ENCODE measurements around the gene ANAPC10.

DNA sequence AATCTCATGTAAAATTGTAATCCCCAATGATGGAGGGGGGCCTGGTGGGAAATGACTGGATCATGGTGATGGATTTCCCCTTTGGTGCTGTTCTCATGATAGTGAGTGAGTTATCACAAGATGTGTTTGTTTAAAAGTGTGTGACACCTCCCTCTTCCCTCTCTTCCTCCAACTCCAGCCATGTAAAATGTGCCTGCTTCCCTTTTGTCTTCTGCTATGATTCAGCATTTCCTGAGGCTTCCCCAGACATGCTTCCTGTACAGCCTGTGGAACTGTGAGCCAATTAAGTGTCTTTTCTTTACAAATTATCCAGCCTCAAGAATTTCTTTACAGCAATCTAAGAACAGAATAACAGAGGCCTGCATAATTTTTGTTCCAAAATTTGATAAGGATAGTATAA is 85.2 kb downstream of the ANAPC10 start:
- TF ChIP-seq, protein P1, sequence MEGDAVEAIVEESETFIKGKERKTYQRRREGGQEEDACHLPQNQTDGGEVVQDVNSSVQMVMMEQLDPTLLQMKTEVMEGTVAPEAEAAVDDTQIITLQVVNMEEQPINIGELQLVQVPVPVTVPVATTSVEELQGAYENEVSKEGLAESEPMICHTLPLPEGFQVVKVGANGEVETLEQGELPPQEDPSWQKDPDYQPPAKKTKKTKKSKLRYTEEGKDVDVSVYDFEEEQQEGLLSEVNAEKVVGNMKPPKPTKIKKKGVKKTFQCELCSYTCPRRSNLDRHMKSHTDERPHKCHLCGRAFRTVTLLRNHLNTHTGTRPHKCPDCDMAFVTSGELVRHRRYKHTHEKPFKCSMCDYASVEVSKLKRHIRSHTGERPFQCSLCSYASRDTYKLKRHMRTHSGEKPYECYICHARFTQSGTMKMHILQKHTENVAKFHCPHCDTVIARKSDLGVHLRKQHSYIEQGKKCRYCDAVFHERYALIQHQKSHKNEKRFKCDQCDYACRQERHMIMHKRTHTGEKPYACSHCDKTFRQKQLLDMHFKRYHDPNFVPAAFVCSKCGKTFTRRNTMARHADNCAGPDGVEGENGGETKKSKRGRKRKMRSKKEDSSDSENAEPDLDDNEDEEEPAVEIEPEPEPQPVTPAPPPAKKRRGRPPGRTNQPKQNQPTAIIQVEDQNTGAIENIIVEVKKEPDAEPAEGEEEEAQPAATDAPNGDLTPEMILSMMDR (IDR thresholded peaks at IDR 0.05; ENCODE audit: low read depth, low read length, poor library complexity, severe bottlenecking): no peak
- TF ChIP-seq EZH2phosphoT487 (IDR thresholded peaks at IDR 0.05; ENCODE audit: borderline replicate concordance, low read length): no peak

Data from DOHH2 (cell line).